ENCODE results near the gene GNG12. TPM values are rescaled to one million over a fixed set of nuclear protein-coding genes. Genes with fewer than 3 reads are reported as not detected.
A peak's percentile ranks its signal among the peaks of the same experiment; 100 is the strongest.

The GNG12 gene
- polyA plus RNA-seq, 1 donor (not counting 4 experiments of a cell fraction or from before 2014, with no cell fraction given), result 208 TPM

- H3K27ac ChIP-seq (ENCODE audit: control insufficient read depth, insufficient read depth, low read length), result peak overlapping the region; percentile 91
- H3K4me1 ChIP-seq (ENCODE audit: control insufficient read depth, extremely low read depth, insufficient read depth, low read length), result peaks cover 45% of the 10 kb centered on the region
These were observed 15.9 kb downstream of the GNG12 start for GRCh38 chr1:67817319-67817718.

GRCh38 chr1:67816506-67816905 is 16.8 kb downstream of the GNG12 start:
- H3K4me3 ChIP-seq (ENCODE audit: control insufficient read depth in 2 of 3, extremely low read depth in 1 of 3, insufficient read depth in 2 of 3, low read depth in 1 of 3, low read length in 3 of 3), result peak overlapping the region in 2 of 3 experiments; percentile 32 to 61

More at GRCh38 chr1:67817319-67817718, 15.9 kb downstream of the GNG12 start:
- Histone ChIP-seq H2AFZ (ENCODE audit: control insufficient read depth, low read length) (no peak overlapping the region), H3K9ac (ENCODE audit: control insufficient read depth, extremely low read depth, insufficient read depth, low read length) (no peak overlapping the region), H3K9me1 (ENCODE audit: control insufficient read depth, extremely low read depth, insufficient read depth, low read length) (peaks cover 4% of the 10 kb centered on the region), H3K79me2 (ENCODE audit: control insufficient read depth, insufficient read depth, low read length) (peaks cover 100% of the 10 kb centered on the region), H3K9me3 (ENCODE audit: control insufficient read depth, low read depth, low read length) (no peaks in the 10 kb centered on the region), H3K27me3 (ENCODE audit: control insufficient read depth, extremely low read depth, insufficient read depth, low read length) (no peaks in the 10 kb centered on the region), H3K4me3 (ENCODE audit: control insufficient read depth in 2 of 3, extremely low read depth in 1 of 3, insufficient read depth in 2 of 3, low read depth in 1 of 3, low read length in 3 of 3) (no peak overlapping the region), H3K36me3 (ENCODE audit: control insufficient read depth in 2 of 2, extremely low read depth in 1 of 2, insufficient read depth in 2 of 2, low read length in 2 of 2) (peaks cover 5 to 7% of the 10 kb centered on the region in 2 experiments), H3K4me2 (ENCODE audit: control insufficient read depth, extremely low read depth, insufficient read depth, low read depth, low read length) (peak overlapping the region; percentile 88), H4K20me1 (ENCODE audit: control insufficient read depth, extremely low read depth, insufficient read depth, low read length) (peaks cover 17% of the 10 kb centered on the region)
- no peak for DNase-seq (ENCODE audit: low read depth, low spot score)
- peak; percentile 73 for FAIRE-seq
- no peak for TF ChIP-seq CTCF (optimal IDR thresholded peaks at IDR 0.05 in 1 of 3, IDR thresholded peaks at IDR 0.05 in 1 of 3, conservative IDR thresholded peaks at IDR 0.05 in 1 of 3; ENCODE audit: extremely low read depth in 1 of 3, insufficient read depth in 2 of 3, low read length in 3 of 3)
- no peak for TF ChIP-seq EZH2 (IDR thresholded peaks at IDR 0.05; ENCODE audit: low read length)
- dilution Hi-C loops (cut with MboI; ENCODE audit: extremely low pct_ligation_motif_present, low sequenced_read_pairs), result no loop called here

More at GRCh38 chr1:67816506-67816905, 16.8 kb downstream of the GNG12 start:
- H3K4me2 ChIP-seq (ENCODE audit: control insufficient read depth, extremely low read depth, insufficient read depth, low read depth, low read length), result peak overlapping the region; percentile 88
- H3K4me1 ChIP-seq (ENCODE audit: control insufficient read depth, extremely low read depth, insufficient read depth, low read length), result peaks cover 45% of the 10 kb centered on the region
- peaks cover 17% of the 10 kb centered on the region for H4K20me1 ChIP-seq (ENCODE audit: control insufficient read depth, extremely low read depth, insufficient read depth, low read length)
- peak overlapping the region; percentile 75 for H3K9ac ChIP-seq (ENCODE audit: control insufficient read depth, extremely low read depth, insufficient read depth, low read length)
- DNase-seq (ENCODE audit: low read depth, low spot score) (no peak), FAIRE-seq (no peak)
- H3K9me1 ChIP-seq (ENCODE audit: control insufficient read depth, extremely low read depth, insufficient read depth, low read length), result peaks cover 4% of the 10 kb centered on the region
- dilution Hi-C loops (cut with MboI; ENCODE audit: extremely low pct_ligation_motif_present, low sequenced_read_pairs), result no loop called here
- peak overlapping the region; percentile 91 for H3K27ac ChIP-seq (ENCODE audit: control insufficient read depth, insufficient read depth, low read length)
- no peak overlapping the region for H2AFZ ChIP-seq (ENCODE audit: control insufficient read depth, low read length)
- H3K79me2 ChIP-seq (ENCODE audit: control insufficient read depth, insufficient read depth, low read length), result peaks cover 100% of the 10 kb centered on the region
- peaks cover 5 to 7% of the 10 kb centered on the region in 2 experiments for H3K36me3 ChIP-seq (ENCODE audit: control insufficient read depth in 2 of 2, extremely low read depth in 1 of 2, insufficient read depth in 2 of 2, low read length in 2 of 2)
- no peaks in the 10 kb centered on the region for H3K9me3 ChIP-seq (ENCODE audit: control insufficient read depth, low read depth, low read length)
- no peaks in the 10 kb centered on the region for H3K27me3 ChIP-seq (ENCODE audit: control insufficient read depth, extremely low read depth, insufficient read depth, low read length)
- no peak for TF ChIP-seq EZH2 (IDR thresholded peaks at IDR 0.05; ENCODE audit: low read length)
- TF ChIP-seq CTCF (optimal IDR thresholded peaks at IDR 0.05 in 1 of 3, IDR thresholded peaks at IDR 0.05 in 1 of 3, conservative IDR thresholded peaks at IDR 0.05 in 1 of 3; ENCODE audit: extremely low read depth in 1 of 3, insufficient read depth in 2 of 3, low read length in 3 of 3), result no peak

All from keratinocyte (primary cell).